ENCODE data around the gene GK.
"Not testable (repeated sequence)": the region's sequence is repeated elsewhere in the genome, so short reads cannot be mapped to it uniquely, and the experiment has no call there.

GK gene

DNA sequence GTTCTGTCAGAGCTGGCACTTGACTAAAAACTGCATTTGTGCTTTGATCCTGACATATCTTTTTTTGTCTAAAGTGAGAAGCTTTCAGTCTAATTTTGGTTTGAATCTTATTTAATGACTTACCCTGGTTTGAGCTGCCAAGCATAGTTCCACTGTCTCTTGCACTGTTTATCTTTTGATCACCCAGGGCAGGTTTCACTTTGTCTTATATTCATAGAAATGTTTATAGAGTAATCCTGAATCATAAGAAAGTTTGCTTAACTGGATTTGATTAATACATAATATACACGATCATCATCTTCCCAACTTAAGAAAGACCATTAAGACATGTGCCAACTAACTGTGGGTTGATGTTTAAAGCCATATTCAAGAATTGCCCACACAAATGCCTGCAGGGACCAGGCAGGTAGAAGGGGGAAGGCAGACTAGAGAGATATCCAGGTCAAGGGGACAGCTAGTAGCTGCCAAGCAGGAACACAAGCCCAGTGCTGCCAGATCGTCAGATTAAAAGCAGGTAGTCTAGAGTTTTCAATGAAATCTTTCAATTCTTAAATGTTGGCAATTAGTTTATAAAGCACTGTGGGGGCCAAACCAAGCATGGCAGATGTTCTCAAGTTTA, 1.9 kb downstream of the GK start:
- no peak for DNase-seq

DNA sequence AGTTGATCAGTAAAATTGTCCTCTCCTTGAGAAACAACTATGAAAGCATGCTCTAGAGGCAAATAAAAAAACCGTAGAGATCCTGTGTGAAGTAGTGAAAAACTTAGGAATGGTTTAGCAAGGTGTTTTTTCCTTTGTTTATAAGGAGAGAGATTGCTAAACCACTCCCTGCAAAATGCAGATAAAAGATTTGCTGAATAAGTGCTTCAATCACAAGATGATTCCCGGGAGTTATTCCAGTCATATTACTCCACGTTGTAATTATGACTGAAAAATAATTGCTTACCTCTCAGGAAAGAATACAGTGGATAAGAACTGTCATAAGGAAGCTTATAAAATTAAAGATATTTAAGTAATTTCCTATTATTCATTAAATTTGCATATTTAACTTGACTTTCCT, 2.8 kb downstream of the GK start:
- DNase-seq = no peak

DNA sequence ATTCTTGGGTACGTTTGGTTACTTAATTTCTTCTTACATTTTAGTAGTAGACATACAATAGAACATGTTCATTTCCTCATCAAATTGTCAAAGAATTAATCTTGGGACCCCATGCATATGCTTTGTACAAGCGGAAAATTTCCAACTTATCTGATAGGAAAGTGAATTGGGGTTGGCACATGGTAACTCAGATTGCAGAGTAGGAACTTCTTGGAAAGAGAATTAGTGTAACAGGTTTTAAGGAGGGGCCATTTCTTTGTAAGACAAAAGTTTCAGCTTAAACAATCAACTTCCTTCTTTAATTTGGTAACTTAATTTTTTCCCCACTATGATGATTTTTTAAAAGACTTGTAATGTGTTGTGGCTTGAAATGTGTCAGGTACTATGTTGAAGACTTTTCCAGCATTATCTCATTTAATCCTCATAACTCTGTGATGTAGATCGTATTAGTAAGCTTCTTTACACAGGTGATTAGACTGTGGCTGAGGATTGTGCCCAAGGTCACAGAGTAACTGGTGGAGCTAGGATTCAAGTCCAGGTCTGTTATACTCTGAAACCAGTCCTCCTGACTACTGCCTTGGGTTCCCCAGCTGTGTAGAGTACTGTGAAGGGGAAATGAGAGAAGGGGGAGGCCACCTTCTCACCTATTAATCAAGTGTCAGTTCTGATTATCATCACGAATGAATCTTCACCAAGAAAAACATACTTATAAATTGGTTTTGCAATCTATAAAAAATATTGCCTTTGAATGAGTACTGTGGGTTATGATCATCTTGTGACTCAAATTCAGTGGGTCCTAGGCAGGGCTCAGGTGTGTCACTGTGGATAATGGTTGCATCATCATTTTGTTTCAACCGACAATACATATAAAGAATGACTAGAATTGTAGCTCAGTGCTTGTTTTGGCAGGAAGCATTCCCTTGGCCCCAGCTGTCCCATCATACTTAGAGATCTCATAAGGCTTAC, 4.3 kb downstream of the GK start:
- no peak for DNase-seq

DNA sequence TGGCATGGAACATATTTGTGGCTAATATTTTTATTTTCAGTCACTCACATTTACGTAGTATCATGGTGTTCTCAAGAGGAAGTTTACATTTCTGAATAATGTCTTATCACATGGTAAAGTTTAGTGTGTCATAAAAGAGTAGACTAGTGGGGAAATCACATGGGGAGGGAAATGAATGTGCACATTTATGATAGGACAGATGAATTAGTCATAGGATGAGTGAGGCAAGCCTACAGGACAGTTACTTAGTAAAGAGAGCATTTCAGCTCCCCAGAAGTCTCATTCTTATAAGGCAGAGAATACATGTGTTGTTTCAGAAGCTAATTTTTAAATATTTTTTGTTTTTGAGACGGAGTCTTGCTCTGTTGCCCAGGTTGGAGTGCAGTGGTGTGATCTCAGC, 6.2 kb downstream of the GK start:
- DNase-seq = no peak

DNA sequence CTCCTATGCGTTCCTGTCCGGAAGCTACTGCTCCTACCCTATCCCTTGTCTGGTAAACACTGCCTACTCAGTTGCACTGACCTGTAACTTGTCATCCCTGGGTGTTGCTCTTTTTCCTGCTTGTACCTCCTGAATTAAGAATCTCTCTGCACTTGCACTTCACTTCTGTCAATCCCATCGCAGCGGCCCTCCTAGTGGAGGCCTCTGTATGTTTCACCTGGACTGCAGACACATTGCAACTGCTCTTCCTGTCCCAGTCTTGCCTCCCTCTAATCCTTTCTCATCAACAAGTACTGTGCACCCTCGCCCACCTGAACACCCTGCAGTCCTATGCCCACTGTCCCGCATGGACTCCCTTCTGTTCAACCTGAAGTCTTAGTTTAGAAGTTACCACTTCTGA, 8.0 kb downstream of the GK start:
- DNase-seq = no peak

DNA sequence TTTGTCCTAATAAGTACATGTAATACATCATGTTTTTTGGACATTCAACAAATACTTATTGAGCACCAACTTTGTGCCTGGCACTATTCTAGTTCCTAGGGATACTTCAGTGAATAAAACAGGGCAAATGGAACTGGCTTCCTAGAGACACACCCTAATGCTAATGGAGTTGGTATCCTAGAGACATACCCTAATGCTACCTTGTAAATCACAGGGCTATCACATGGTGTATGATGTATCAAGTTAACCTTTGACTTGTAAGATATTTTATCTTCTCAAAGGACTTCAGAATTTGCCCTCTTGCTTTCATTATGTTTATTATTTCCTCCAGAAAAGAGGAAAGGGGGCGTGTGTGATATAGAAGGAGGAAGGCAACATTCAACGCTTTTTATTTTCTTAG, 10.1 kb downstream of the GK start:
- no peak for DNase-seq

DNA sequence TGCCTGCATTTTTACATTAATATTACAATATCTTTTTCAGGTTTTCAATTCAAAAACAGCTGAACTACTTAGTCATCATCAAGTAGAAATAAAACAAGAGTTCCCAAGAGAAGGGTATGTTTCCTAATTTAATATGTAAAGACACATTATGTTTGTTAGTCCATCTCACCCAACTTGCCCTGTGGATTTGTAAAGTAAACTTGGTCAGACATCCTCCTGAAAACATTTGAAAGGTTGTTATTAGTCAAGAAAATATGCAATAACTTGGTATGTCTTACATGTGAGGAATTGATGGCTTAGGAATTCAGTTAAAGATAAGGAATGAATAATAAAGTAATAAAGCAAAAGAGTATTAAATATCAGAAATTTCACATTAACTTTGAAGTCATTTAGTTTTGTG, 12.2 kb downstream of the GK start:
- DNase-seq = no peak

DNA sequence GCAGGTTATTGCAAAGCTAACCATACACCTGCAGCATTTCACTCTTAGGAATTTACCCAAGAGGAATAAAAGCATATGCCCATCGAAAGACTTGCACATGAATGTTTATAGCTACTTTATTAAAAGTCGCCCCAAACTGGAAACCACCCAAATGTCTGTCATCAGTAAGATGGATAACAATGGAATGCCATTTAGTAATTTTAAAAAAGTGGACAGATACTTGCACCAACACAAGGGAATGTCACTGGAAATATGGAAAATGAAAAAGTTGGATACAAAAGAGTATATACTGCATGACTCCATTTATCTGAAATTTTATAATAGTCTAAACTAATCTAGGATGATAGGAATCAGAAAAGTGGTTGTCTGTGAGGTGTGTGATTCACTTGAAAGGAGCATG, 12.9 kb downstream of the GK start:
- no peak for DNase-seq

DNA sequence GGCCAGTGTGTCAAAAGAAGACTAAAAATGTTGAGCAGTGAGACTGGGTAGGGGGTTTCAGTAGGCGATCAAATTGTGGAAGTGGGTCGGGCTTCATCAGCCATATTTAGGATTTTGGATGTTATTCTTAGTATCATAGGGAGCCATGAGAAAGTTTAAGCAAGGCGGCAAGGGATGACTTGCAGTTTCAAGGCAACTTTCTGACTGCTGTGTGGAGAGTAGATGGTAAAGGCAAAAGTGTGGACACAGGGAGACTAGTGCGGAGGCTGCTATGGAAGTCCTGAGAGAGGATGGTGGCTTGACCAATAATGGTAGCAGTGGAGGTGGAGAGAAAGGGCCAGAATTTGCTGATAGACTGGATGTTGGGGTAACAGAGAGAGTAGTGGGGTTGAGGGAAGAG, 15.4 kb downstream of the GK start:
- no peak for DNase-seq

DNA sequence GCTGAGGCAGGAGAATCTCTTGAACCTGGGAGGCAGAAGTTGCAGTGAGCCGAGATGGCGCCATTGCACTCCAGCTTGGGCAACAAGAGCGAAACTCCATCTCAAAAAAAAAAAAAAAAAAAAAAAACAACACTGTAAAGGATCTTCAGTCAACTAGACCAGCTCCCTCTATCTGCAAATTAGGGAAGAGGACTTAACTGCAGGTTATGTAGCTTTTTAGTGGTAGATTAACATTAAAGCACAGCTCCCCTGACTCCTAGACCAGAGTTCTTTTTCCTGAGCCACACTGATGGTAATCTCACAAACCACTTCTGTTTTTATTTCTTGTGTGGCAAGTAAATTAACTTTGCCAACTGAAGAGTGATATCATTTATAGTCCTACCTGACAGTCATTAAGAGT, 18.0 kb downstream of the GK start:
- DNase-seq = not testable (repeated sequence)

DNA sequence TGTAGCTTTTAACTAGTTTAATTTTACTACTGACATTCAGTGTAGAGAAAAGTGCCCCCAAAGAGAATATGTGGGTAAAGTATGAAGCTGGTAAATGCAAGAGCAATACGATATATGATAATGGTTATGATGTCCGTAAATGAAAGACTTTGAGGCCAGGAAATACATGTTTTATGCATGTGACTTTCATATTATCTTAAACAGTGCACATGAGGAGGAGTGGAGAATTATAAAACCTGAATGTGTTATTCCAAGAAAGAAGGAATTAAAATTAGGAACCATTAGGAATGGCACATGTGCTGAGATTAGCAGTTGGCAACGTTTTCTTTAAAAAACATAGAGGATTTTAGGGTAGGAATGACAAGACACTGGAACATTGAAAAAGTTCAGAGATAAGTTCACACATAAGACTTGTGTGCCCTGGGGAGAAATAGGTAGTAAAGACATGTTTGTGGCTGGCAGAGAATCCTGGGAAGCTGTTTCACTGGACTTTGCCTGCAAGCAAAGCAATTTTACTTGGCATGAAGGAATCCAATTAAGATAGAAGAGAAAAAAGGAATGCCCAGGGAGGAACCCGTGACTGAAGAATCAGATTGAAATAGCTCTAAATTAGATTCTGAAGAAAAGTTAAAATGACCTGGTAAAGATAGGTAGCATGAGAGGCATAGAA, 20.0 kb downstream of the GK start:
- DNase-seq = no peak

DNA sequence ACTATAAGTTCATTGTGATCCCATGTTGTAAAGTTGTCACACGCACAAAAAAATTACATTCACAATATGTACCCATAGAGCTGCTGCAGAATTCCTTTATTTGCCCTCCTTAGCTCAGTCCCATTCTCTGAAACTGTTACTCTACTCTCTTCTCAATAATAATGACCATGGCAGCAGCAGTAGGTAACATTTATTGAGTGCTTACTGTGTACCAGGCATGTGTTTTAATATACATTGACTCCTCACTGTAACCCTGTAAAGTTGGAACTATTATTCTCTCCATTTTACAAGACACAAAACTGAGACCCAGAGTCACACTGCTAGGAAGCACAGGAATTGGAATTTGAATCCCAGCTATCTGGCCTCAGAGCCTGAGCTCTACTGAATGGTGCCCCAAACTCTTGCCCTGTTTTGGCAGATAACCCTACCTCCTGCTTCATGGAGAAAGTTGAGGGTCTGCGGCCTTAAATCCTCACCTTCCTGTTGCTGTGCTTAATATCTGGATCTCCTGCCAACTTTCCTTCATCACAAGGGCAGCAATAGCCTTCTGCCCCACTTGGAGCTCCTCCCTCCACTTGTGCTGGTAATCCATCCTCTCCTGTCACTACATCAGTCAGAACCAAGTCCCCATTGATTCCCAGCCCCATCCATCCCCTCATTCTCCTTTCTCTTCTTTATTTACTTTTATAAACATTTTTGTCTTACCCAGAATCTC, 20.8 kb downstream of the GK start:
- no peak for DNase-seq

DNA sequence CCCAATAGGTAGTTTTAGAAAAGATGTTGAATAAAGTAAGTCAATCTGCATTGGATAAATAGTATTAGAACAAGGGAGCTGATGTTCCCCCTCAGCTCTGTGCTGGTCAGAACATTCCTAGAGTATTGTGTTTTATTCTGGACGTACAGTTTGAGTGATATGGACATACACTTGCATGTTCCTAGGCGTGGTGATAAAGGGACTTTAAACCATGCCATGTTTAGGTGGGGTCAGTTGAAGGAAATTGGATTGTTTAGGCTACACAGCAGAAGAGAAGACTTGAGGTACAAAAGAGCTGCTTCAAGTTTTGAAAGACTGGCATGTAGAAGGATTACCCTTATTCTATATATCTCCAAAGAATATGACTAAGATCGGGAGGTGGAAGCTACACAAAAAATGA, 21.6 kb downstream of the GK start:
- DNase-seq = no peak

DNA sequence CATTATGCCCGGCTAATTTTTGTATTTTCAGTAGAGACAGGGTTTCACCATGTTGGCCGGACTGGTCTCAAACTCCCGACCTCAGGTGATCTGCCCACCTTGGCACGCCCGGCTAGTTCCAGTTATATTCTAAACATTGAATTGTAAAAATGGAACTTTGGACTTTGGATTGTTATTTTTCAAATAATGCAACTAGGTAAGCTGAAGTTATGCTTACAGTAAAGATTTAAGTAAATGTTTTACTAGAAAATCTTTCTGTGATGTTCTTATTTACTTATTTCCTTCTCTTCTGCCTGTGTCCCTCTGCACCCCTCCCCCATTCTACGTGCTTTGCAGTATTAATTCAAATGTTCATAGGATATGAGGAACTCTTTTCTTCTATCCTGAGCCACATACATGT, 26.1 kb downstream of the GK start:
- DNase-seq = no peak

DNA sequence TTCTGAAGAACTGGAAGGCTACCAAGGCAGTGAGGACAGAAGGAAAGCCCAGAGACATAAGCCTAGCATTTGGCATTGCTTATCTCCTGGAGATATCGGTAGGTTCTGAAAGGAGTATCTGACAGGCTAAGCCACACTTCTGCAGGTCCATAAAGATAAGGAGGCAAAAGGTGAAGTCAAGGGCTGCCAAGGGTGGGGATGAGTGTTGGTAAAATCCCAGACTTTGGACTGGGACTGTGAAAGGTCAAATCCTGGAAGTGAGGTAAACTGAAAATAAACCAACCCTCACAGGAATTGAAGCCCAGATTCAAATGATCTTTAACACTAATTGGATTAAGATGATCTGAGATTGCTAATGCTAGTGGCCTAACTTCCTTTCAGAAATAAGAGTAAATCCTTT, 27.4 kb downstream of the GK start:
- no peak for DNase-seq

DNA sequence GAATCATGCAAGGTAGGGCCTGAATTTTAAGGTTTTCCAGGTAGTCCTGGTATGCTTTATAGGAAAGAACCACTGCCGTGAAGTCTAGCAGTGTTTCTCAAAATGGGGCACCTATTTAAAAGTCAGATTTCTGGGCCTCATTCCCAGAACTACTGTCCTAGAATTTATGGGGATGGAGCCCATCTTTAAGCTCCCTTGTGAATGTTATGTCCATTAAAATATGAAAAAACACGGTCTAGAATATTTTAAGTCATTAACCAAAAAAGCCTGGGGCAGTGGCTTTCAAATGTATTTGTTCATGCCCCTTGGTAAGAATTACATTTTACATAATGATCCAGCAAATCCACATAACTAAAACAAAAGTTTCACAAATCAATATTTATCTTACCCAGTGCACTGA, 35.4 kb downstream of the GK start:
- no peak for DNase-seq

DNA sequence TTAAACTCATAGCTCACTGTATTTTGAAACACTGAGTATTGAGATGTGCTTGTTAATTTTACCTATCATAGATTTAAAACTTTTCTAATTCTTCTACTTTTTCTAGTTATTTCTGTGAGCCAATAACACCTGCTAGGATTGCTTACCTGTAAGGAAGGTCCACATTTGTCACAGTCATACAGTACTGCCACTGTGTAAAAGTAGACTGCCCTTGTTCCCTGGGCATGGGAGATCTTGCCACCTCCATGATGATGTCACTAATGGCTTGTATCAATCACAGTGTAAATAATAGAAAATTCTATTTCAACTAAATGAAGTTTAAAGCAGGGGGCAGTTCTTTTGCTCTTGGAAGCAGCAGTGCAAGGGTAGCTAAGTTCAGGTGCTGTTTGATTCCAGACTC, 35.9 kb downstream of the GK start:
- no peak for DNase-seq

DNA sequence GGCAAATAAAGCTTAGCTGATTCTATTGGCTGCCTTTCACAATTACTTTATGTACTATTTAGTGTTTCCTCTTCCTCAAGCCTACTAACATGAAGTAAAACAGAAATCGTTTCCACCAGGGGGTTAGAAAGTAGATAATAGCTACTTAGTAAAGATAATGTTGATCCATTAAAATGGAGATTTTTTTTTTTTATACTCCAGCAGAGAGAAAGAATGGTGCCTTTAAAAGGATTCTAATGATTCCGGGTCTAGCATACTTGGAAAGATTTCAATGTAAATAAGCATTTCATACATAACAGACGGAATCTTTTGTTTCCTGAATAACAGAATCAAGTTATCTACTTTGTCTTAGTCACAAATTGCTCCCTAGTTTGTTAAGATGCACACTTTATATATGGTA, 37.1 kb downstream of the GK start:
- DNase-seq = no peak

DNA sequence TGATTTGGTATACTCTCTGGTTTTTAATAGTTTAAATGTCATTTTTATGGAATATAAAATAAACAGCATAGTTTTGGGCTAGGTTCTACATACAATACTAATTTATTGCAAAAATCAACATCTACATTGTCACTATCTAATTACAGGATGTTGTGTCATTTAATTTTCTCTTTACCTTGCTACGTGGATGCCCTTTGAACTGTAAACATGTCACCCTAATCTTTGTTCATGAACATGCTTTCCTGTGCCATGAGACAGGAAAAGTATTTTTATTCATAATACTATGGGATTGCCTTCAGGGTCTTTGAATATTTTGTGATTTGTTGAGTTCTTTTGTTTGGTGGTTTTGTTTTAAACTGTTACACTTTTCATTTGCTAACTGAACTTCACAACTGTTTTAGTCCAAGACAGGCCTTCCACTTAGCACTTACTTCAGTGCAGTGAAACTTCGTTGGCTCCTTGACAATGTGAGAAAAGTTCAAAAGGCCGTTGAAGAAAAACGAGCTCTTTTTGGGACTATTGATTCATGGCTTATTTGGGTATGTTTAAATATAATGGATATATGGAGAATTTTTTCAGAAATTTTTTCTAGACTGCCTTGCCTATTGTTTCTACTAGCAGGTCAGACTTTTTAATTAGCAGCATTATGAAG, 40.9 kb downstream of the GK start:
- DNase-seq = no peak

DNA sequence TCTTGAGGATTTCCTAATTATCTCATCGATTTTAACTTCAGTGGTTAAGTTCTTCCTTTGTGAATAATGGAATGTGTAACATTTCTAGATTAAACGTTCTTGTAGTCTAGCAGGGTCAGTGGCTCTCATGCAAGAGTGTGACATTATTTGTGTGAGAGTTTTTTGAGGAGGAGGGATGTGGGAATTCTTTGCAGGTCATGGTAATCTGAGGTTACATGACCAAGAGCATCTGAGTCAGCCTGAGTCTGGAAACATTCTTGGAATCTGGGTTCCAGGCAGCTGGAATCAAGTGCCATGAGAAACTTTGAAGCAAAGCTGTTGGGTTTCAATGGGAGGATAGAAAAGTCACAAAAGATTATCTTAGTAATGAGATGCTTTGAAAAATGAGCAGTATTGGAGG, 49.5 kb downstream of the GK start:
- no peak for DNase-seq

DNA sequence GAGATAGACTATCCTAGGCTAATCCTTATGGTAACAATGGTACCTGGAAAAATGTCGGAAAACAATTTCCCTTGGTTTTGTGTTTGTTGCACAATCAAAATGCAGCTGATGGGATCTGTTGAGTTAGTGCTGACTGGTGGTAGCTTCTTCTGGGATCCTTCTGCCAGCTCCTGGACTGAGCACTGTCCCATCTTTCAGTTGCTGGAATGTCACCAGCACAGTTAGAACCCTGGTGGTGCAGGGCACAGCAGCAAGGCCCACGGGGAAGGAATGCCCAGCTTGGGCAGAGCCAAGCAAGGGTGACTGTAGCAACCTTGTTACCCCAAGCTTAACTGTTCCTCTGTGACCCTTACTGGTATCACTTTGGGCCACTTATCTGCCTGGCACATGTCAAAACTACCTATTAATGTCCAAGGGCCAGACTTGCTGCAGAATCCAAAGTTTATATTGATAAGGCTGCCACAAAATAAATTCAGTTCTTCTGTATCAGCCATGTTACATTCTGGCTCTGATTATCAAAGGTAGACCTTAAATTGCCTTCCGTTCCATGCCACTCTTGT, 53.1 kb downstream of the GK start:
- no peak for DNase-seq

DNA sequence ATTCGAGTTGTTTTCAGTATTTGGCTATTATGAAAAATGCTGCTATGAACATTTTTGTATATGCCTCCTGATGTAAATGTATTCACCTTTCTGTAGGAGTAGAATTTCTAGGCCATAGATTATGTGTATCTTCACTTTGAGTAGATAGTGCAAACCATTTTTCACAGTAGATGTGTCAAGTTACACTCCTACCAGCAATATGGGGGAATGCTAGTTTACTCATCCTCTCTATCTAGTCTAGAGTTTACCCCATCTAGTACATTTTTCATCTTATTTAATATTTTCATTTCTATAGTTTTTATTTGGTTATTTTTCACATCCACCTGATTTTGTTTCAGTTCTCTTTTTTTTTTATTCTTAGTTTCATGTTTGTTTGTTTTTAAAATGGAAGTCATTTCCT, 59.0 kb downstream of the GK start:
- DNase-seq = no peak
